ENCODE data around the gene SMAD7.

DNA sequence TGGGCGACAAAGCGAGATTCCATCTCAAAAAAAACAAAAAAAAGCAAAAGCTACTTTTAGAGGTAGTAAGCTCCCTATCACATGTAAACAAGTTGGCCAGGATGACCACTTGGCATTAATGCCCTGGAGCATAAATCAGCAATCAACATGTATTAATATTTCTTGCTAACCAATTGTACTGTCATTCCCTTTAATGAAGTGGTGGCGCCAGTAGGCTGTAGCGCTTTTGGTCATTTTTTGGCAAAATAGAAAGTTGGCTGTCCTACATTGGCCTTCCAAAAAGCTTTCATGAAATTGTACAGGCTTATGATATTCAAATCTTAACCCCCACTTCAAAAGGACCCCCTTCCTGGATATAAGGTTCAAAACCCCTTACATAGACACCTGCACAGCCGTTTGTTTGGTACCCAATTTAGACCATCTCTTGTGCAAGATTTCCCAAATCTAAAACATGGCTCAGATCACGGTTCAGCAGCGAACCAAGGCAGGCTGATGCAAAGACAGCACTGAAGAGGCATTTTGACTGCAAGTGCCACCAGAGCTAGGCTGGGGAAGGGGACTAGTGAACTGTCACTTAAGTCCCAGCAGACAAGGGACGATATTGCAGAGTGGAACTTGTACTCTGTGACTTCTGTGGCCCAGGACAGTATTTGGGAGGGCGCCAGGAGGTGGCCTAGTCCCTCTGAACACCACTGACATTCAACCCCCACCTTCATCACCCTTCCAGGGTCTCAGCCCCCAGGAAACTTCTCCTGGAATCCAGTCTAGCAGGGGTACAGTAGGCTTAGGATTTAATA lies 31.9 kb downstream of the SMAD7 start:
- no peak for TF ChIP-seq POLR2A (IDR thresholded peaks at IDR 0.05; ENCODE audit: low read length)
- TF ChIP-seq CHD4 (IDR thresholded peaks at IDR 0.05; ENCODE audit: borderline replicate concordance), result no peak
- TF ChIP-seq, protein P1, sequence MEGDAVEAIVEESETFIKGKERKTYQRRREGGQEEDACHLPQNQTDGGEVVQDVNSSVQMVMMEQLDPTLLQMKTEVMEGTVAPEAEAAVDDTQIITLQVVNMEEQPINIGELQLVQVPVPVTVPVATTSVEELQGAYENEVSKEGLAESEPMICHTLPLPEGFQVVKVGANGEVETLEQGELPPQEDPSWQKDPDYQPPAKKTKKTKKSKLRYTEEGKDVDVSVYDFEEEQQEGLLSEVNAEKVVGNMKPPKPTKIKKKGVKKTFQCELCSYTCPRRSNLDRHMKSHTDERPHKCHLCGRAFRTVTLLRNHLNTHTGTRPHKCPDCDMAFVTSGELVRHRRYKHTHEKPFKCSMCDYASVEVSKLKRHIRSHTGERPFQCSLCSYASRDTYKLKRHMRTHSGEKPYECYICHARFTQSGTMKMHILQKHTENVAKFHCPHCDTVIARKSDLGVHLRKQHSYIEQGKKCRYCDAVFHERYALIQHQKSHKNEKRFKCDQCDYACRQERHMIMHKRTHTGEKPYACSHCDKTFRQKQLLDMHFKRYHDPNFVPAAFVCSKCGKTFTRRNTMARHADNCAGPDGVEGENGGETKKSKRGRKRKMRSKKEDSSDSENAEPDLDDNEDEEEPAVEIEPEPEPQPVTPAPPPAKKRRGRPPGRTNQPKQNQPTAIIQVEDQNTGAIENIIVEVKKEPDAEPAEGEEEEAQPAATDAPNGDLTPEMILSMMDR (IDR thresholded peaks at IDR 0.05), result no peak
- TF ChIP-seq TP53 (CRISPR knock-in tag; IDR thresholded peaks at IDR 0.05), result no peak
- no peak for TF ChIP-seq TFCP2L1 (CRISPR knock-in tag; IDR thresholded peaks at IDR 0.05)
- TF ChIP-seq RAD21 (conservative IDR thresholded peaks at IDR 0.05 in 1 of 2, IDR thresholded peaks at IDR 0.05 in 1 of 2), result peak in 1 of 2 experiments; percentile 22; a peak in 1 of 5 replicates
- TF ChIP-seq POLR2AphosphoS2 (conservative IDR thresholded peaks at IDR 0.05; ENCODE audit: low read length), result peak; percentile 92
- TF ChIP-seq CHD2 (IDR thresholded peaks at IDR 0.05; ENCODE audit: low read length, partially characterized antibody), result no peak
- TF ChIP-seq HEYL (CRISPR knock-in tag; IDR thresholded peaks at IDR 0.05), result no peak
- no peak for TF ChIP-seq EP300 (IDR thresholded peaks at IDR 0.05)
- TF ChIP-seq HOXA7 (CRISPR knock-in tag; IDR thresholded peaks at IDR 0.05), result no peak
- TF ChIP-seq JUNB (IDR thresholded peaks at IDR 0.05), result no peak

All from A549 (cell line).